ENCODE measurements around the gene TRIM45.
"Not testable (repeated sequence)": the region's sequence is repeated elsewhere in the genome, so short reads cannot be mapped to it uniquely, and the experiment has no call there.

The TRIM45 gene

GRCh38 chr1:117130526-117130925 is 9.0 kb upstream of the TRIM45 start:
- no peak for DNase-seq

- peak; percentile 25 for DNase-seq
Observed at GRCh38 chr1:117128323-117129079, 7.0 kb upstream of the TRIM45 start.

- no peak for DNase-seq
Observed at GRCh38 chr1:117127795-117128194, 6.2 kb upstream of the TRIM45 start.

- no peak for DNase-seq
Observed at GRCh38 chr1:117124661-117125060, 3.1 kb upstream of the TRIM45 start.

- no peak for DNase-seq
Observed at GRCh38 chr1:117123274-117123673, 1.7 kb upstream of the TRIM45 start.

- no peak for DNase-seq
Observed at GRCh38 chr1:117122330-117123025, 929 bp upstream of the TRIM45 start.

GRCh38 chr1:117120774-117121588 is 568 bp downstream of the TRIM45 start:
- DNase-seq: no peak

GRCh38 chr1:117119144-117119543 is 2.4 kb downstream of the TRIM45 start:
- DNase-seq: not testable (repeated sequence)

GRCh38 chr1:117118137-117118536 is 3.4 kb downstream of the TRIM45 start:
- DNase-seq: no peak

GRCh38 chr1:117117697-117118096 is 3.9 kb downstream of the TRIM45 start:
- no peak for DNase-seq

- DNase-seq: no peak
Observed at GRCh38 chr1:117116784-117117130, 4.8 kb downstream of the TRIM45 start.

- no peak for DNase-seq
Observed at GRCh38 chr1:117116090-117116783, 5.3 kb downstream of the TRIM45 start.

- DNase-seq: no peak
Observed at GRCh38 chr1:117114877-117115276, 6.7 kb downstream of the TRIM45 start.

GRCh38 chr1:117113199-117113598 is 8.3 kb downstream of the TRIM45 start:
- no peak for DNase-seq

- no peak for DNase-seq
Observed at GRCh38 chr1:117112047-117112717, 9.4 kb downstream of the TRIM45 start.

GRCh38 chr1:117110774-117111173 is 10.8 kb downstream of the TRIM45 start:
- no peak for DNase-seq

- DNase-seq: no peak
Observed at GRCh38 chr1:117107364-117107763, 14.2 kb downstream of the TRIM45 start.

GRCh38 chr1:117106478-117106877 is 15.1 kb downstream of the TRIM45 start:
- no peak for DNase-seq

- DNase-seq: no peak
Observed at GRCh38 chr1:117105722-117106121, 15.8 kb downstream of the TRIM45 start.

- no peak for DNase-seq
Observed at GRCh38 chr1:117104986-117105385, 16.6 kb downstream of the TRIM45 start.

GRCh38 chr1:117101858-117102257 is 19.7 kb downstream of the TRIM45 start:
- not testable (repeated sequence) for DNase-seq

- DNase-seq: no peak
Observed at GRCh38 chr1:117101334-117101733, 20.2 kb downstream of the TRIM45 start.

Data from activated CD4-positive, alpha-beta T cell treated with anti-CD3 and anti-CD28 coated beads, Interleukin-2, Interleukin-6, amounts not matched to agents 100 ng/mL and 50 ng/mL, durations not matched to agents 16 hours and 8 hours (primary cell).